NCI-H2196 treated with DMSO at 0.1 percent for 48 hours (cell line): ENCODE measurements around the gene FAM3C.

Experiments
- DNase-seq: peaks from one replicate; lab custom pipeline; 2025; ENCODE audit not compliant: unreplicated experiment; lab: John Stamatoyannopoulos, UW

FAM3C gene

GRCh38 chr7:121411597-121411979 is 15.5 kb upstream of the FAM3C start:
- no peak for DNase-seq

GRCh38 chr7:121410829-121411596 is 14.9 kb upstream of the FAM3C start:
- no peak for DNase-seq

DNA sequence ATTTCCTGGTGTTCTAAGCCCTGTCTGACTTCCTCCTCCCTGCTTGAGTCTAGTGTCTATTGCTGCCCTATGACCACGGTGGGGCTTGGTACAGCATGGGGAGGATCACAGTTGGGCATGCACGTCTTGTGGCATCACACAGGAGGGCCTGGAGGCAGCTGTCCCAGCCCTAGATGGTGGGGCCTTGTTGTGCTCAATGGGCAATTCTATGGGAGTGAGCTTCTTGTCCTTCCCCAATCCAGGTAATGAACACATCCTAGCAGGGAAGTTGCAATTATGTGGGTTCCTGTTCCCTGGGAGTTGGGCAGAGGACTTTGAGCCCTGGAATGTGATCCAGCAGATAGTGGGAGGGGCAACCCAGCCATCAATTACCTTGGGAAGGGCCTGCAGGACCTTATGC is 10.8 kb upstream of the FAM3C start:
- DNase-seq = no peak

GRCh38 chr7:121406461-121406860 is 10.4 kb upstream of the FAM3C start:
- DNase-seq = no peak

DNA sequence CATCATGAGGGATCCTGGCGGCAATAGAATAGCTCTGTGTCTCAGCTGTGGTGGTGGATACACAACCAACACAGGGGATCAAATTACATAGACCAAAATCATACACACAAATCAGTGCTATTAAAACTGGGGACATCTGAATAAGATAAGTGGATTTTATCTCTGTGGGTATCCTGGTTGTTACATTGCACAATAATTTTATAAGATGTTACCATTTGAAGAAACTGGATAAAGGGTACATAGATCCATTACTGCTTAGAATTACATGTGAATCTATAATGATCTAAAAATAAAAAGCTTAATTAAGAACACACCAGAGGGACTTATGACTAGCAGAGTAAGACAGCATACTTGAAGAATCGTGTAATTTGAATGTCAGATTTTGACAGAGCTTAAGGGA is 8.2 kb upstream of the FAM3C start:
- no peak for DNase-seq

- DNase-seq = no peak
These were observed 6.6 kb upstream of the FAM3C start for GRCh38 chr7:121402701-121403100.

- no peak for DNase-seq
These were observed 5.8 kb upstream of the FAM3C start for GRCh38 chr7:121401896-121402295.

DNA sequence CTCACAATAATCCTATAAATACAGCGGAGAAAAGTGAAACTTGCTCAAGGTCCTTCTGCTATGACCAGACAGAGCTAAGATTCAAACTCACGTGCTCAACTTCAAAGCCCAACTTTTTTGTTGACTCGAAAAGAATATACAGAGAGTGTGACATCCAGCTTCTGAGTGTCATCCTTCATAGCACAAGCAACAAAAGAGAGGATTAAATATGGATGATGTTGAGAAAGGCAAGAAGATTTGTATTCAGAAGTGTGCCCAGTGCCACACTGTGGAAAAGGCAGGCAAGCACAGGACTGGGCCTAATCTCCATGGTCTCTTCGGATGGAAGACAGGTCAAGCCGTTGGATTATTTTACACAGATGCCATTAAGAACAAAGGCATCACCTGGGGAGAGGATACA is 2.1 kb upstream of the FAM3C start:
- no peak for DNase-seq

DNA sequence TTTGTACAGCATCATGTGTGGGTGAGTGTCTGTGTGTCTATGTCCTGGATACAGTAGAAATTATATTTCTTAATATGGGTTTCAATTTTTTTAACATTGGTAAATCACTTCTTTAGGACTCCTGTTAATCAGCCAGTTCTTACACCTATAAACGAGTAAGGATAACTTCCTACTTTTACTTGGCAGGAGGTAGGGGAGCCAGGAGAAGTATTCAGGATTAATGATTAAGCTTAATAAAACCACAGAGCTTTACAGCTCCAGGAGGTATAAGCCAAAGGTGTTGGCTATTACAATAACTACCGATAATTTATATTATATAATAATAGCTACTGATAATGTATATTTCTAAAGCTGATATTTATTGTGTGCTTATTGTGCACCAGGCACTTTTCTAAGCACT is 1.7 kb upstream of the FAM3C start:
- DNase-seq = no peak

DNA sequence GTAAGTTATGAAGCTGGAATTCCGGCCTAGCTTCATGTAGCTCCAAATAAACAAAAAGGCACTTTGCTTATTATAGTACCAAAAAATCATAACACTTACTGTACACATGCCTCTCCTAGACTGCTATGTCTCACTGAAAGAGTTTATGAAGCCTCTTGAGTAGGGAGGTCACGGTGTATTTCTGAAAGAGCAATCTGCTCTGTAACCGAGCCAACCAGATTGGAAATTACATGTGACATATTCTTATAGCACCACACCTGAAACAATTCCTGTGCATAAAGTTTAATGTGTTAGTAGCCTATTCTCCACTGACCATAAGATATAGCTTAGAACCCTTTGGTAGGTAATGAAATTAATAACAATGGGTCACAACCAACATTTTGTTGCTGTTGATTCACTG is 1.3 kb upstream of the FAM3C start:
- DNase-seq = no peak

DNA sequence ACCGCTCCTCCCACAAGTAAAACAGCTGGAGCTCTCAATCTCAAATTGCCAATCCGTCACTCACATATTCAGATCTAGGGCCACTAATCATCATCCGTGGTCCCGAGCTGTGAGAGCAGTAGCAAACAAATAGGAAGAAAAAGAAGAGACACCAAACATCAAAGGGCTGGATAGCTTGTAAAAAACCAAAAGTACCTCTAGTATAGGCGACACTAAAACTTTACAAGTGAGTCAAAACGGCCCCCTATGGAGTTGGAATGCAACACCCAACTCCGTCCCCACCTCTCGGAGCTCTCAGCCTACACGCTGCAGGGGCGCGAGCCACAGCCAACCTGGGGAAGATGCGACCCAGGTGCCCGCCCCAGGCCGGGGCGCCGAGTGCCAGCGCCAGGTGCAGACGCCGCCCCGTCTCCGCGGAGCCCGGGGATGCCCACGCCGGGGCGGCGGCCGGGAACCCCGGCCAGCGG is 581 bp downstream of the FAM3C start:
- DNase-seq = no peak

GRCh38 chr7:121394709-121395140 is 1.4 kb downstream of the FAM3C start:
- no peak for DNase-seq

DNA sequence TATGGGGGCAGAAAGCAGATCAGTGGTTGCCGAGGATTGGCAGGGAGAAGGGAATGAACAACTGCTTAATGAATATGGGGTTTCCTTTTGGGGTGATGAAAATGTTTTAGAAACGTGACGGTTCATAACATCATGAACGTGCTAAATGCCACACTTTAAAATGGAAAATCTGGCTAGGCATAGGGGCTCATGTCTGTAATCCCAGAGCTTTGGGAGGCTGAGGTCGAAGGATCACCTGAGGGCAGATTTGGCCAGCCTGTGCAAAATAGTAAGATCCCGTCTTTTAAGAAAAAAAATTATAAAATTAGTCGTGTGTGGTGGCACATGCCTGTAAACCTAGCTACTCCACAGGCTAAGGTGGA is 3.1 kb downstream of the FAM3C start:
- no peak for DNase-seq

DNA sequence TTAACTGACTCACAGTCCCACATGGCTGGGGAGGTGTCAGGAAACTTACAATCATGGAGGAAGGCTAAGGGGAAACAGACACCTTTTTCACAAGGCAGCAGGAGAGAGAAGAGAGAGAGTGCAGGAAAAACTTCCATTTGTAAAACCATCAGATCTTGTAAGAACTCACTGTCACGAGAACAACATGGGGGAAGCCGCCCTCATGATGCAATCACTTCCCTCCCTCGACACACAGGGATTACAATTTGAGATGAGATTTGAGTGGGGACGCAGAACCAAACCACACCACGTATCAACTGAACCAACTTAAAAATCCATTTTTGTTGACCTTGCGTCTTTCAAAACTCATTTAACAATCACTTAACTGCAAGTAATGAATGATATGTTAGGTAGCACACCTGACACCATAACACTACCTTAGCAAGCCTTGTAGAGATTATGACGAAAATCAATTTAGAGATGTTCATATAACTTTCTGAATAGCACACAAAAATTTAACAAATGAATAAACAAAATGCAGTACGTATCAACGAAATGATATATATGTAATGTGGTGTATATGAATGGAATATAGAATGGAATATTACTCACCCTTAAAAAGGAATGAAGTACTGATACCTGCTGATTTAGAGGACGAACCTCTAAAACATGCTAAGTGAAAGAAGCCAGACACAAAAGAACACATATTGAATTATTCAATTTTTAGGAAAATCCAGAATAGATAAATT is 3.7 kb downstream of the FAM3C start:
- DNase-seq = no peak

GRCh38 chr7:121391686-121392085 is 4.4 kb downstream of the FAM3C start:
- no peak for DNase-seq

DNA sequence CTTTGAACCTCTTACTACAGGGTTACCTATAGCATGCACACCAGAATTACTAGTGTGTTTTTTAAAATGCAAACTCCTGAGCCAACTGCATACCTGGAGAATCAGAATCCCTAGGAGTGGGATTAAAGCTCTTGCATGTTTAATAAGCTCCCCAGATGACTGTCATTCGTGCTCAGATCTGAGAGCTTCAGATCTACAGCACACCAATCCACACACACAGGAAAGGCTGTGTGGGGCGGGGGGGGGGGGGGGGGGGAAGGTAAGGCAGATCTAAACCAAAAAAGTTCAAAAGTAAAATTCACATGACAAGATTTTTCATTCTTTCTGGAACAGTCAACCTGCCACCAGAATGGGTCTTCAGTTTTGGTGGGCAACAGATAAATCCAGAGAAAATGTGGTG is 5.5 kb downstream of the FAM3C start:
- DNase-seq = no peak

DNA sequence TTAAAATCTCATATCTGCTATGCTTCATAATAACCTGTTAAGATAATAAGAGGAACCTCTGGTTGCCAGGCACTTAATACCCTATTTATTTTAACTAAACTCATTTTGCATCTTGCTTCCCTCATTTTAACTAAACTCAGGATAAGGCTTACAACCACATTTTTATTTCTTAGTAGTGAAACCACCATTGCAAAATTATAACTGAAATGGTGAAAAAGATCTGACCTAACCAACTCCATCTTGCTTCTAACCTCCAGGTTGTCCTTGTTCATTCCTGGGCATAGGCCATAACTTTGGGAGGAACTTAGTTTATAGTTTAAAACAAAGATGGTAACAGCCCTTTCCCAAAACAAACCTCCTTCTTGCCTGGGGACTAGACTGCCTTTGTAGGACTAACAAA is 6.0 kb downstream of the FAM3C start:
- DNase-seq = no peak

DNA sequence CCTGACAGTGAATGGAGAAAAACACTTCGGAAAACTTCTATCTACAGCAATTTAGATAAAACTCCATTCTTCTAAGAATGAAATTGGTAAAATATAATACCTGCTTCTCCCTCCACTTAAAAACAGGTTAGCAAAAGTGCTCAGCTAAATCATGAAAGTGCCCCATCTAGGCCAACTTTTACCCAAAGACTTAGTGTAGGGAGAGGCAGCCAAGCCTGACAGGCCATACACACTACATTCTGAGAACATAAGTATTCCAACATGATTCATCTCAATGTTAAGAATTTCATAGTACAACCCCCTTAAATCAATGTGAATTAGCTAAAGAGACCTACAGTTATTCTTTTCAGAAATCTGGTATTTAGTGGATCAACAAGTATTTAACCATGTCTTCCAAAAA is 7.2 kb downstream of the FAM3C start:
- DNase-seq = no peak

DNA sequence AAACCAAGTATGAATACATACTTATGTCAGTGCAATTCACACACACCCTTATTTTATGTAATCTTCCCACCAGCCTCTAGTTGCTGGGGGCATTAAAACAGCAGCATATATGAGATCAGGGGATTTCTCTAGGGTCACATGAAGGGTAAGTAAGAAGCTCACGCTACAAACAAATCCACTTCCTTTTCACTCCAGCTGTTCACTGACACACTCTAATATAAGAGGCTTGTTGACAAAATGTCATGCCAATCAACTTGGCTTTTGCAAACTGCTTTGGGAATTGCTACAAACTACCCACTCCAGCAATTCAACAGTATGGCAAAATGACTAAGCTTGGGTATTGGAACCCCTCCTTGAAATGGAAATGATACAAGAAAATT is 10.3 kb downstream of the FAM3C start:
- no peak for DNase-seq

- DNase-seq = no peak
These were observed 10.9 kb downstream of the FAM3C start for GRCh38 chr7:121385056-121385799.

DNA sequence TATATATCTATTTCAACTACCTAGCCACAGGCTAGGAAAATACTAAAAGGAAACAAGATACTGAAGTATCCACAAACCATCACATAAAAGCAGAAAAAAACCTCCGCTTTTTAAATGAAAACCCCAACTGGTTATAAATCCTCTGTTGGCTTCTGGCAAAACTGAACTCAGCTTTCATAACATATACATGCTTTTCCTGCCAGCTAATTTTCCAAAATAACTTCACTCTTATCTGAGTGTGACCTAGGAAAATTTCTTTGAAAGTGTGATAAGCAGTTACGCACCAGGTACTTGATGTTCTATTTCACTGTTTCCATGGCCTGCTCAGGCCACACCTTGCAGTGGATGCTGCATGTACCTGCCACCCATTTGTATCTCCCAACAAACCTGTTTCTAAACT is 11.8 kb downstream of the FAM3C start:
- DNase-seq = no peak
